ENCODE results near the gene L3MBTL4. TPM values are rescaled to one million over a fixed set of nuclear protein-coding genes. Genes with fewer than 3 reads are reported as not detected.

L3MBTL4 gene
- total and polyA plus RNA-seq, 8 donors, result 5.7 to 13.9 (median 6.9) TPM

DNA sequence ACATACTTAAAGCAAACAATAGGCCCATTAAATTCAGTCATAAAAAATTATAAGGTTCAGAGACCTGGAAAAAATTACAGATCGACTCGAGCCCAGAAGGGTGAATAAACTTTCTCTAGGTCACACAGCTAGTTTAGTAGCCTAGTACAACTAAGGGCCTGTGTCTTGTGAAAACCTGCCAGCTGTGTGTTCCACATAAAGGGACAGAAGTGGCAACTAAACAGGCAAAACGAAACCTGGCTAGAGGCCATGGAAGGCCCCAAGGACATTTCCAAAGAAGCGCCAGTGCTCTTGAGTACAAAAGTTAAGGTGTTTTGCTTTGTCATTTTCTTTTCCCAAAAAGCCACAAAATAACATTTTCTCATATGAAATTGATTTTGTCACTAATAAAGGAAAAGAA, 164.9 kb downstream of the L3MBTL4 start:
- Histone ChIP-seq H3K4me3 (no peak overlapping the region), H3K36me3 (no peaks in the 10 kb centered on the region), H3K27me3 (no peaks in the 10 kb centered on the region), H3K4me1 (no peaks in the 10 kb centered on the region), H3K9me3 (no peaks in the 10 kb centered on the region), H3K27ac (no peak overlapping the region)
- intact Hi-C loops (cut with DNase I), result no loop called here
- ATAC-seq, result no peak
- TF ChIP-seq, protein P1, sequence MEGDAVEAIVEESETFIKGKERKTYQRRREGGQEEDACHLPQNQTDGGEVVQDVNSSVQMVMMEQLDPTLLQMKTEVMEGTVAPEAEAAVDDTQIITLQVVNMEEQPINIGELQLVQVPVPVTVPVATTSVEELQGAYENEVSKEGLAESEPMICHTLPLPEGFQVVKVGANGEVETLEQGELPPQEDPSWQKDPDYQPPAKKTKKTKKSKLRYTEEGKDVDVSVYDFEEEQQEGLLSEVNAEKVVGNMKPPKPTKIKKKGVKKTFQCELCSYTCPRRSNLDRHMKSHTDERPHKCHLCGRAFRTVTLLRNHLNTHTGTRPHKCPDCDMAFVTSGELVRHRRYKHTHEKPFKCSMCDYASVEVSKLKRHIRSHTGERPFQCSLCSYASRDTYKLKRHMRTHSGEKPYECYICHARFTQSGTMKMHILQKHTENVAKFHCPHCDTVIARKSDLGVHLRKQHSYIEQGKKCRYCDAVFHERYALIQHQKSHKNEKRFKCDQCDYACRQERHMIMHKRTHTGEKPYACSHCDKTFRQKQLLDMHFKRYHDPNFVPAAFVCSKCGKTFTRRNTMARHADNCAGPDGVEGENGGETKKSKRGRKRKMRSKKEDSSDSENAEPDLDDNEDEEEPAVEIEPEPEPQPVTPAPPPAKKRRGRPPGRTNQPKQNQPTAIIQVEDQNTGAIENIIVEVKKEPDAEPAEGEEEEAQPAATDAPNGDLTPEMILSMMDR (IDR thresholded peaks at IDR 0.05), result no peak
- DNase-seq, result no peak

DNA sequence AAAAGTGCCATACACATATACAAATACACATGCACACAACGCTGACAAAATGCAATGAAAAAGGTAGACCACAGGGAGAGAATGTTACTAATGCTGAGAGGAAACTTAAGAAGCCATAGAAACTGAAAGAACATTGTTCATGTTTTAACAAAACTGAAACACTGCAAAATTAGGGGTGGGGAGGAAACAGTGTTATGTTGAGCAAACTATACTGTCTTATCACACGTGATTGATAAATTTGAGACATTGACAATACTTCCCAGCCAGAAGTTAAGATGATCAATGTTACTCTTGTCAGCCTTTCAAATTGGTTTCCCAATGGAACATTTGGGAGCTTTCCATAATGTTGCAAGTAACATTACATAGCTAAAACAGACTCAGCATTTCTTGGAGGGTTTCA, 165.5 kb downstream of the L3MBTL4 start:
- no peaks in the 10 kb centered on the region for H3K9me3 ChIP-seq
- no peak overlapping the region for H3K27ac ChIP-seq
- no peaks in the 10 kb centered on the region for H3K27me3 ChIP-seq
- no peaks in the 10 kb centered on the region for H3K36me3 ChIP-seq
- H3K4me3 ChIP-seq, result no peak overlapping the region
- TF ChIP-seq, protein P1 (IDR thresholded peaks at IDR 0.05), result no peak
- DNase-seq, result peak in 1 of 4 donors; percentile 36
- intact Hi-C loops (cut with DNase I), result no loop called here
- ATAC-seq, result no peak
- no peaks in the 10 kb centered on the region for H3K4me1 ChIP-seq

DNA sequence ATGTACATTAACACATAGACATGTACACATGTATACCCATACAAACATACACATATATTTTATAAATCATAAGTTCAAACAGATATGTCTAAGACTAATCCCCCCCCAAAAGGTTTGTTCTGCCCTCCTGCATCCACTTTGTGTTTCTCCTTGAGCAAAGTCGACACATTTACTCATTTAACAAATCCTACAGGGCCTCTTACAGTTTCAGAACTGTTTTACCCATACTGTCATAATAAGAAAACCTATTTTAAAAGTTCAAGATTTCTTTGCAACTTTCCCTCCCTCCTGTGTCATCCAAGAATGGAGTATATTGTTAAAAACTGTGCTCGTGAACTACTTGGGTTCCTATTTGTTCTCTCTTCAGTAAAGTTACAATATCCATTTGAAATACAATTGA, 166.7 kb downstream of the L3MBTL4 start:
- Histone ChIP-seq H3K36me3 (no peaks in the 10 kb centered on the region), H3K27ac (no peak overlapping the region), H3K9me3 (no peaks in the 10 kb centered on the region), H3K27me3 (no peaks in the 10 kb centered on the region), H3K4me1 (no peaks in the 10 kb centered on the region), H3K4me3 (no peak overlapping the region)
- intact Hi-C loops (cut with DNase I), result no loop called here
- ATAC-seq (no peak), DNase-seq (no peak)
- TF ChIP-seq, protein P1 (IDR thresholded peaks at IDR 0.05), result no peak

DNA sequence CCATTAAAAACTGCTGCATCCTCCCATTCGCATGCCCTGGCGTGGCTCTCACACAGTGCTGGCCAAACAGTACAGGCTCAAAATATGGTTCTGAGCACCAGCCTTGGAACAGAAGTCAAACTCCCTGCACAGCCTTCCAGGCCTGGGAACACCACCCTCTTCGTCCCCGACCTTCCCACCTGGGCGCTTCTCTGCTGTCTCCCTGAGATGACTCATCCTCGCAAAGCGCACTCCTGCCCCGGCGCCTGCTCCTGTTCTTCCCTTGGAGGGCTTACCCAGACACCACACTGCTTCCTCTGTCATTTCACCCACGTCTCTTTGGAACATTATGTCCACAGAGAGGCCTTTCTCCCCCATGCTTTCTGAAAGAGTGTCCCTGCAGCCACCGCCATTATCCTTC, 172.7 kb downstream of the L3MBTL4 start:
- peaks cover 0 to 6% of the 10 kb centered on the region in 2 donors for H3K36me3 ChIP-seq
- ATAC-seq (no peak), DNase-seq (peak in 1 of 4 donors; percentile 65)
- no peaks in the 10 kb centered on the region for H3K27me3 ChIP-seq
- H3K27ac ChIP-seq, result no peak overlapping the region
- intact Hi-C loops (cut with DNase I), result no loop called here
- H3K4me1 ChIP-seq, result no peaks in the 10 kb centered on the region
- TF ChIP-seq, protein P1 (IDR thresholded peaks at IDR 0.05), result no peak
- H3K9me3 ChIP-seq, result no peaks in the 10 kb centered on the region
- no peak overlapping the region for H3K4me3 ChIP-seq

DNA sequence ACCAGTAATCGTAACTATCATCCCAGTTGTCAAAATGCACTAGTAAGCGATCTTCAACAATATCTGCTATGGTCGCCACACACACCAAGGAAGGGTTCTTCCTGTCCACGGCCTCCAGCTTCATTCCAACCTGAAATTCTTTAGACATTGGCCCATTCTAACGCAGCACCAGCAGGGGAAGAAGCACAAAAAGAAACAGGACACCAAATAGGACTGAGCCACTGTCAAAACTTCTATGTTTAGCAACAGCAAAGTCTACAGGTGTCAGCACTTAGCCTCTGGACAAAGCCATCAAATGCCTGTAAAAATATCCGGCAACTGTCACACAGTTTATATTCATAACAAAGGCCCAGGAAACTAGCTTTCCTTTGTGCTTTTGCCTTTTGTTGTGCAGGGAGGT, 175.0 kb downstream of the L3MBTL4 start:
- Histone ChIP-seq H3K9me3 (no peaks in the 10 kb centered on the region), H3K27me3 (no peaks in the 10 kb centered on the region), H3K36me3 (peaks cover 0 to 6% of the 10 kb centered on the region in 2 donors), H3K4me3 (no peak overlapping the region), H3K27ac (no peak overlapping the region), H3K4me1 (no peaks in the 10 kb centered on the region)
- intact Hi-C loops (cut with DNase I), result no loop called here
- DNase-seq, result no peak
- no peak for ATAC-seq
- TF ChIP-seq, protein P1 (IDR thresholded peaks at IDR 0.05), result no peak

Data from left lung (tissue), 10 donors.